ENCODE results near the gene STAC3. TPM values are rescaled to one million over a fixed set of nuclear protein-coding genes. Genes with fewer than 3 reads are reported as not detected.

The STAC3 gene
- total RNA-seq, 1 experiment from 2014 or later: 2.8 TPM

DNA sequence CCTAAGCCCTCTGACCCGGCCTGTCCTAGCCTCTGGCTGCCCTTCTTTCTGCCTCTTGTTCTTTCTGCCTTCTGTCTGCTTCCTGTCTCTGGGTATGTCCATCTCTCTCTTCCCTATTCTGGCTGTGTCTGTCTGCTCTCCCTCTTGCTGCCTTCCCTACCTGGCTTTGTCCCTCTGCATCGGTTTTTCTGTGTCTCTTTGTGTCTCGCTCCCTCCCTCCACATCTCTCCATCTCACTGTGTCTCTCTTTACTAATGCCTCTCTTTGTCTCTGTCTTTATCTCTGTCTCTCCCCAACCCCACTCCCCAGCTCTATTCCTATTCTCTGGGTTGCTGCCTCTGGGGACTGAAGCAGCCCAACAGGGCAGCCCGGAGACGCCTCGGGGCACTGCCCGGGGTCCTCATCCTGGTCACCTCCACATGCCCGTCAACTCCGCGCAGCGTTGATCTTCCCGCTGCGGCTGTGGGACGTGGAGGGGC, 11.4 kb downstream of the STAC3 start:
- H3K4me2 ChIP-seq (ENCODE audit: insufficient read depth, insufficient read length, low read length): peak overlapping the region; percentile 82
- no peaks in the 10 kb centered on the region for H3K79me1 ChIP-seq (ENCODE audit: insufficient read depth, low read depth, low read length, poor library complexity, severe bottlenecking)
- H4K20me1 ChIP-seq (ENCODE audit: control insufficient read depth, insufficient read depth, insufficient read length): peaks cover 4% of the 10 kb centered on the region
- Mint-ChIP-seq H3K27ac (peak overlapping the region in 1 of 3 experiments; percentile 17; a peak in 3 of 7 replicates), H3K27me3 (ENCODE audit: low read depth) (peaks cover 87% of the 10 kb centered on the region), H3K36me3 (ENCODE audit: insufficient read depth in 1 of 3, low read depth in 3 of 3) (peaks cover 2 to 3% (median 3%) of the 10 kb centered on the region in 3 experiments), H3K4me3 (peak overlapping the region; percentile 72 to 84), H3K4me1 (peaks cover 58 to 74% of the 10 kb centered on the region in 2 experiments), H3K9me3 (no peaks in the 10 kb centered on the region)
- H2BK12ac ChIP-seq (ENCODE audit: insufficient read length, low read depth, low read length): no peak overlapping the region
- H3K9me3 ChIP-seq (ENCODE audit: control insufficient read depth, low read depth, low read length): no peaks in the 10 kb centered on the region
- peaks cover 29% of the 10 kb centered on the region for H3K23me2 ChIP-seq (ENCODE audit: insufficient read length, low read depth, low read length, poor library complexity, severe bottlenecking)
- no peak overlapping the region for H2AFZ ChIP-seq (ENCODE audit: low read length)
- peak overlapping the region; percentile 87; the same call in 1 of the 2 replicates for H3K14ac ChIP-seq (ENCODE audit: insufficient read depth, low read length)
- no peaks in the 10 kb centered on the region for H3K79me2 ChIP-seq (ENCODE audit: insufficient read depth, low read length)
- H3K23ac ChIP-seq (ENCODE audit: insufficient read length, low read depth, low read length): no peak overlapping the region
- DNase-seq: peak; percentile 59
- TF ChIP-seq, protein P1, sequence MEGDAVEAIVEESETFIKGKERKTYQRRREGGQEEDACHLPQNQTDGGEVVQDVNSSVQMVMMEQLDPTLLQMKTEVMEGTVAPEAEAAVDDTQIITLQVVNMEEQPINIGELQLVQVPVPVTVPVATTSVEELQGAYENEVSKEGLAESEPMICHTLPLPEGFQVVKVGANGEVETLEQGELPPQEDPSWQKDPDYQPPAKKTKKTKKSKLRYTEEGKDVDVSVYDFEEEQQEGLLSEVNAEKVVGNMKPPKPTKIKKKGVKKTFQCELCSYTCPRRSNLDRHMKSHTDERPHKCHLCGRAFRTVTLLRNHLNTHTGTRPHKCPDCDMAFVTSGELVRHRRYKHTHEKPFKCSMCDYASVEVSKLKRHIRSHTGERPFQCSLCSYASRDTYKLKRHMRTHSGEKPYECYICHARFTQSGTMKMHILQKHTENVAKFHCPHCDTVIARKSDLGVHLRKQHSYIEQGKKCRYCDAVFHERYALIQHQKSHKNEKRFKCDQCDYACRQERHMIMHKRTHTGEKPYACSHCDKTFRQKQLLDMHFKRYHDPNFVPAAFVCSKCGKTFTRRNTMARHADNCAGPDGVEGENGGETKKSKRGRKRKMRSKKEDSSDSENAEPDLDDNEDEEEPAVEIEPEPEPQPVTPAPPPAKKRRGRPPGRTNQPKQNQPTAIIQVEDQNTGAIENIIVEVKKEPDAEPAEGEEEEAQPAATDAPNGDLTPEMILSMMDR (conservative IDR thresholded peaks at IDR 0.05): no peak
- no peak overlapping the region for H3K27ac ChIP-seq (ENCODE audit: insufficient read length, low read depth, low read length)
- no peak overlapping the region for H3K56ac ChIP-seq (ENCODE audit: insufficient read length, low read depth, low read length)
- H2BK120ac ChIP-seq (ENCODE audit: low read depth, low read length, poor library complexity, severe bottlenecking): no peak overlapping the region
- H2BK5ac ChIP-seq (ENCODE audit: insufficient read length, low read length): no peak overlapping the region
- H3K9ac ChIP-seq (ENCODE audit: extremely low read depth, insufficient read length, low read length): peak overlapping the region; percentile 25
- H4K91ac ChIP-seq (ENCODE audit: insufficient read length, low read depth, low read length): no peak overlapping the region
- no peak overlapping the region for H4K8ac ChIP-seq (replicated peaks; ENCODE audit: insufficient read length, low read depth, low read length)
- H3T11ph ChIP-seq (ENCODE audit: low read length): no peak overlapping the region
- peak overlapping the region; percentile 19 for H3K18ac ChIP-seq (ENCODE audit: insufficient read length, low read depth, low read length)
- WGBS (ENCODE audit: extremely low coverage, insufficient read length, low lambda C conversion rate): no CpG with 5 or more reads among the region's 14 CpGs
- no peak overlapping the region for H2BK20ac ChIP-seq (ENCODE audit: low read depth, low read length, poor library complexity, severe bottlenecking)
- H3K4me1 ChIP-seq (ENCODE audit: insufficient read depth, low read length): 0 out of 2 replicates have a peak, but pooled peaks cover 2% of the 10 kb centered on the region
- no peak overlapping the region for H3K4ac ChIP-seq (ENCODE audit: low read depth, low read length)
- peaks cover 56% of the 10 kb centered on the region for H3K27me3 ChIP-seq (ENCODE audit: insufficient read depth, low read length)
- H4K5ac ChIP-seq (ENCODE audit: insufficient read length, low read depth, low read length): no peak overlapping the region
- no peak overlapping the region for H2AK5ac ChIP-seq (ENCODE audit: insufficient read length, low read length)
- no peak overlapping the region for H2BK15ac ChIP-seq (ENCODE audit: low read depth, low read length)

Data from H9 (cell line).